Measurements from ENCODE around the gene GNA12. TPM values are rescaled to one million over a fixed set of nuclear protein-coding genes. Genes with fewer than 3 reads are reported as not detected.
"Not testable (repeated sequence)": the region's sequence is repeated elsewhere in the genome, so short reads cannot be mapped to it uniquely, and the experiment has no call there.

GNA12 gene
- total and polyA plus RNA-seq, 4 donors = 21.4 to 56.6 (median 42.3) TPM

- intact Hi-C loops (cut with DNase I) = loop anchor here in 1 of 2 donors (10.0 kb wide), 1 partner anchor 1033 kb away; no protein-coding TSS in a partner anchor
- H3K4me3 ChIP-seq (ENCODE audit: low read length in 2 of 2) = no peak overlapping the region
- no peaks in the 10 kb centered on the region for H3K36me3 ChIP-seq (ENCODE audit: control insufficient read depth in 1 of 2, insufficient read depth in 2 of 2, low read length in 1 of 2)
- no peaks in the 10 kb centered on the region for H3K27me3 ChIP-seq (ENCODE audit: control insufficient read depth in 1 of 2, insufficient read depth in 2 of 2, low read length in 1 of 2)
- WGBS, 2 donors = 94 to 96% methylated on average over 4 of the region's 4 CpGs
- DNase-seq = peak in 1 of 2 donors; percentile 19
- H3K9me3 ChIP-seq (ENCODE audit: control insufficient read depth, low read length) = no peaks in the 10 kb centered on the region
- H3K27ac ChIP-seq (ENCODE audit: low read depth in 1 of 2, low read length in 2 of 2) = no peak overlapping the region
- H3K4me1 ChIP-seq (ENCODE audit: control insufficient read depth in 1 of 2, insufficient read depth in 2 of 2, low read length in 2 of 2) = no peaks in the 10 kb centered on the region
- ATAC-seq (ENCODE audit: low FRiP score) = no peak
Measured at GRCh38 chr7:2861509-2861908, 17.4 kb upstream of the GNA12 start.

- no peak for ATAC-seq (ENCODE audit: low FRiP score)
- no peaks in the 10 kb centered on the region for H3K36me3 ChIP-seq (ENCODE audit: control insufficient read depth in 1 of 2, insufficient read depth in 2 of 2, low read length in 1 of 2)
Measured at GRCh38 chr7:2860627-2861133, 16.6 kb upstream of the GNA12 start.

GRCh38 chr7:2859952-2860351 is 15.8 kb upstream of the GNA12 start:
- Histone ChIP-seq H3K27ac (ENCODE audit: low read depth in 1 of 2, low read length in 2 of 2) (no peak overlapping the region), H3K36me3 (ENCODE audit: control insufficient read depth in 1 of 2, insufficient read depth in 2 of 2, low read length in 1 of 2) (no peaks in the 10 kb centered on the region), H3K4me3 (ENCODE audit: low read length in 2 of 2) (no peak overlapping the region), H3K27me3 (ENCODE audit: control insufficient read depth in 1 of 2, insufficient read depth in 2 of 2, low read length in 1 of 2) (no peaks in the 10 kb centered on the region), H3K4me1 (ENCODE audit: control insufficient read depth in 1 of 2, insufficient read depth in 2 of 2, low read length in 2 of 2) (no peaks in the 10 kb centered on the region), H3K9me3 (ENCODE audit: control insufficient read depth, low read length) (no peaks in the 10 kb centered on the region)
- intact Hi-C loops (cut with DNase I) = loop anchor here in 1 of 2 donors (10.0 kb wide), 1 partner anchor 1035 kb away; no protein-coding TSS in a partner anchor
- ATAC-seq (ENCODE audit: low FRiP score) = no peak
- WGBS, 2 donors = 82 to 87% methylated on average over 6 of the region's 6 CpGs
- no peak for DNase-seq

More at GRCh38 chr7:2860627-2861133, 16.6 kb upstream of the GNA12 start:
- H3K4me3 ChIP-seq (ENCODE audit: low read length in 2 of 2) = no peak overlapping the region
- no peaks in the 10 kb centered on the region for H3K27me3 ChIP-seq (ENCODE audit: control insufficient read depth in 1 of 2, insufficient read depth in 2 of 2, low read length in 1 of 2)
- intact Hi-C loops (cut with DNase I) = loop anchor here in 1 of 2 donors (10.0 kb wide), 1 partner anchor 1034 kb away; no protein-coding TSS in a partner anchor
- peak overlapping the region in 1 of 2 donors; percentile 10 for H3K27ac ChIP-seq (ENCODE audit: low read depth in 1 of 2, low read length in 2 of 2)
- peak in 1 of 2 donors; percentile 44 for DNase-seq
- H3K4me1 ChIP-seq (ENCODE audit: control insufficient read depth in 1 of 2, insufficient read depth in 2 of 2, low read length in 2 of 2) = no peaks in the 10 kb centered on the region
- WGBS, 2 donors = 32 to 48% methylated on average over 14 of the region's 14 CpGs
- H3K9me3 ChIP-seq (ENCODE audit: control insufficient read depth, low read length) = no peaks in the 10 kb centered on the region

GRCh38 chr7:2858621-2859020 is 14.5 kb upstream of the GNA12 start:
- H3K4me1 ChIP-seq (ENCODE audit: control insufficient read depth in 1 of 2, insufficient read depth in 2 of 2, low read length in 2 of 2) = no peaks in the 10 kb centered on the region
- DNase-seq = no peak
- H3K27me3 ChIP-seq (ENCODE audit: control insufficient read depth in 1 of 2, insufficient read depth in 2 of 2, low read length in 1 of 2) = no peaks in the 10 kb centered on the region
- H3K27ac ChIP-seq (ENCODE audit: low read depth in 1 of 2, low read length in 2 of 2) = no peak overlapping the region
- 92 to 95% methylated on average over 5 of the region's 5 CpGs for WGBS, 2 donors
- no peaks in the 10 kb centered on the region for H3K9me3 ChIP-seq (ENCODE audit: control insufficient read depth, low read length)
- intact Hi-C loops (cut with DNase I) = no loop called here
- ATAC-seq (ENCODE audit: low FRiP score) = no peak
- no peak overlapping the region for H3K4me3 ChIP-seq (ENCODE audit: low read length in 2 of 2)
- H3K36me3 ChIP-seq (ENCODE audit: control insufficient read depth in 1 of 2, insufficient read depth in 2 of 2, low read length in 1 of 2) = no peaks in the 10 kb centered on the region

- no peak for ATAC-seq (ENCODE audit: low FRiP score)
Measured at GRCh38 chr7:2856388-2857169, 12.5 kb upstream of the GNA12 start.

GRCh38 chr7:2855386-2855785 is 11.3 kb upstream of the GNA12 start:
- ATAC-seq (ENCODE audit: low FRiP score) (no peak), DNase-seq (no peak)
- H3K27me3 ChIP-seq (ENCODE audit: control insufficient read depth in 1 of 2, insufficient read depth in 2 of 2, low read length in 1 of 2) = no peaks in the 10 kb centered on the region
- H3K4me3 ChIP-seq (ENCODE audit: low read length in 2 of 2) = no peak overlapping the region
- intact Hi-C loops (cut with DNase I) = no loop called here
- no peaks in the 10 kb centered on the region for H3K36me3 ChIP-seq (ENCODE audit: control insufficient read depth in 1 of 2, insufficient read depth in 2 of 2, low read length in 1 of 2)
- H3K4me1 ChIP-seq (ENCODE audit: control insufficient read depth in 1 of 2, insufficient read depth in 2 of 2, low read length in 2 of 2) = no peaks in the 10 kb centered on the region
- no peak overlapping the region for H3K27ac ChIP-seq (ENCODE audit: low read depth in 1 of 2, low read length in 2 of 2)
- 99% methylated on average over 6 of the region's 6 CpGs for WGBS, 2 donors
- H3K9me3 ChIP-seq (ENCODE audit: control insufficient read depth, low read length) = no peaks in the 10 kb centered on the region

More at GRCh38 chr7:2856388-2857169, 12.5 kb upstream of the GNA12 start:
- Histone ChIP-seq H3K27me3 (ENCODE audit: control insufficient read depth in 1 of 2, insufficient read depth in 2 of 2, low read length in 1 of 2) (no peaks in the 10 kb centered on the region), H3K36me3 (ENCODE audit: control insufficient read depth in 1 of 2, insufficient read depth in 2 of 2, low read length in 1 of 2) (no peaks in the 10 kb centered on the region), H3K4me3 (ENCODE audit: low read length in 2 of 2) (no peak overlapping the region), H3K4me1 (ENCODE audit: control insufficient read depth in 1 of 2, insufficient read depth in 2 of 2, low read length in 2 of 2) (no peaks in the 10 kb centered on the region), H3K9me3 (ENCODE audit: control insufficient read depth, low read length) (no peaks in the 10 kb centered on the region), H3K27ac (ENCODE audit: low read depth in 1 of 2, low read length in 2 of 2) (no peak overlapping the region)
- intact Hi-C loops (cut with DNase I) = no loop called here
- WGBS, 2 donors = 48 to 62% methylated on average over 5 of the region's 5 CpGs
- no peak for DNase-seq

GRCh38 chr7:2853552-2853951 is 9.4 kb upstream of the GNA12 start:
- ATAC-seq (ENCODE audit: low FRiP score); H3K27ac ChIP-seq (ENCODE audit: low read depth in 1 of 2, low read length in 2 of 2); intact Hi-C loops (cut with DNase I); H3K4me3 ChIP-seq (ENCODE audit: low read length in 2 of 2); DNase-seq; H3K36me3 ChIP-seq (ENCODE audit: control insufficient read depth in 1 of 2, insufficient read depth in 2 of 2, low read length in 1 of 2); H3K9me3 ChIP-seq (ENCODE audit: control insufficient read depth, low read length); H3K4me1 ChIP-seq (ENCODE audit: control insufficient read depth in 1 of 2, insufficient read depth in 2 of 2, low read length in 2 of 2); H3K27me3 ChIP-seq (ENCODE audit: control insufficient read depth in 1 of 2, insufficient read depth in 2 of 2, low read length in 1 of 2): not testable (repeated sequence)
- WGBS, 2 donors = 90 to 92% methylated on average over 4 of the region's 4 CpGs

- Histone ChIP-seq H3K4me1 (ENCODE audit: control insufficient read depth in 1 of 2, insufficient read depth in 2 of 2, low read length in 2 of 2) (no peaks in the 10 kb centered on the region), H3K9me3 (ENCODE audit: control insufficient read depth, low read length) (no peaks in the 10 kb centered on the region), H3K27ac (ENCODE audit: low read depth in 1 of 2, low read length in 2 of 2) (peak overlapping the region in 1 of 2 donors; percentile 46), H3K36me3 (ENCODE audit: control insufficient read depth in 1 of 2, insufficient read depth in 2 of 2, low read length in 1 of 2) (no peaks in the 10 kb centered on the region), H3K4me3 (ENCODE audit: low read length in 2 of 2) (no peak overlapping the region), H3K27me3 (ENCODE audit: control insufficient read depth in 1 of 2, insufficient read depth in 2 of 2, low read length in 1 of 2) (no peaks in the 10 kb centered on the region)
- ATAC-seq (ENCODE audit: low FRiP score) (peak; percentile 74), DNase-seq (no peak)
- intact Hi-C loops (cut with DNase I) = no loop called here
- WGBS, 2 donors = 7% methylated on average over 3 of the region's 3 CpGs
Measured at GRCh38 chr7:2853147-2853546, 9.0 kb upstream of the GNA12 start.

GRCh38 chr7:2851497-2851896 is 7.4 kb upstream of the GNA12 start:
- no peak overlapping the region for H3K27ac ChIP-seq (ENCODE audit: low read depth in 1 of 2, low read length in 2 of 2)
- no peak overlapping the region for H3K4me3 ChIP-seq (ENCODE audit: low read length in 2 of 2)
- no peaks in the 10 kb centered on the region for H3K9me3 ChIP-seq (ENCODE audit: control insufficient read depth, low read length)
- ATAC-seq (ENCODE audit: low FRiP score) (no peak), DNase-seq (no peak)
- no peaks in the 10 kb centered on the region for H3K4me1 ChIP-seq (ENCODE audit: control insufficient read depth in 1 of 2, insufficient read depth in 2 of 2, low read length in 2 of 2)
- no peaks in the 10 kb centered on the region for H3K36me3 ChIP-seq (ENCODE audit: control insufficient read depth in 1 of 2, insufficient read depth in 2 of 2, low read length in 1 of 2)
- intact Hi-C loops (cut with DNase I) = no loop called here
- H3K27me3 ChIP-seq (ENCODE audit: control insufficient read depth in 1 of 2, insufficient read depth in 2 of 2, low read length in 1 of 2) = no peaks in the 10 kb centered on the region
- 87 to 97% methylated on average over 2 of the region's 2 CpGs for WGBS, 2 donors
